Uterus (tissue), 2 donors: ENCODE results near the gene SEC24D.

Source experiments
- CTCF ChIP-seq, 4 experiments: fragments of 200-600 bp in 2 of 4; fragments of 450-650 bp in 2 of 4; sonication (generic) in 2 of 4; IDR thresholded peaks; one replicate each; pipeline ENCODE4 v1.5.1; 2016 to 2019; ENCODE audit warnings: antibody characterized with exemption in 4 of 4, mild to moderate bottlenecking in 2 of 4, moderate library complexity in 1 of 4
- POLR2A ChIP-seq, 2 donors: fragments of 450-650 bp; IDR thresholded peaks; one replicate each; pipeline ENCODE4 v1.6.1; 2016; ENCODE audit warnings: antibody characterized with exemption in 2 of 2, mild to moderate bottlenecking in 1 of 2, moderate library complexity in 1 of 2

GRCh38 chr4:118759481-118759880 is 76.4 kb downstream of the SEC24D start:
- TF ChIP-seq CTCF (IDR thresholded peaks at IDR 0.05), result no peak
- TF ChIP-seq POLR2A (IDR thresholded peaks at IDR 0.05), result no peak
